Right atrium auricular region (tissue), 2 donors: Measurements from ENCODE around the gene PPFIA3. TPM values are rescaled to one million over a fixed set of nuclear protein-coding genes. Genes with fewer than 3 reads are reported as not detected.
A peak's percentile ranks its signal among the peaks of the same experiment; 100 is the strongest.
"Not testable (repeated sequence)": the region's sequence is repeated elsewhere in the genome, so short reads cannot be mapped to it uniquely, and the experiment has no call there.

Experiments
- DNase-seq: peaks from one replicate; pipeline ENCODE4 v3.0.0-alpha.2; 2019; ENCODE audit warnings: low spot score
- H3K27ac ChIP-seq, 2 donors: fragments of 200-600 bp; sonication (generic); 1 replicate in 1 of 2; 2 replicates in 1 of 2; pipeline ENCODE4 v1.5.1; 2016 to 2019
- H3K27me3 ChIP-seq, 2 donors: fragments of 200-600 bp; sonication (generic); one replicate each; pipeline versions ENCODE4 v1.5.1 to v1.6.0; 2017 to 2019
- H3K36me3 ChIP-seq: fragments of 200-600 bp; sonication (generic); one replicate; pipeline ENCODE4 v1.5.1; 2016
- H3K4me1 ChIP-seq, 2 donors: fragments of 200-600 bp; sonication (generic); one replicate each; pipeline versions ENCODE4 v1.5.1 to v1.6.0; 2017 to 2019
- H3K4me3 ChIP-seq, 2 donors: fragments of 200-600 bp; sonication (generic); 1 replicate in 1 of 2; 2 replicates in 1 of 2; pipeline ENCODE4 v1.5.1; 2017 to 2019; ENCODE audit warnings: mild to moderate bottlenecking in 1 of 2, moderate library complexity in 1 of 2
- H3K9me3 ChIP-seq, 2 donors: fragments of 200-600 bp; sonication (generic); one replicate each; pipeline ENCODE4 v1.5.1; 2019
- total RNA-seq, 2 donors: library from RNA; depleted of rRNA; stranded (reverse); fragments of >200 nt; gene quantifications; one replicate each; pipeline ENCODE4 v1.1.0, GENCODE V29; 2016
- TF ChIP-seq, protein P1 (sequence below), 2 donors: fragments of 200-600 bp; sonication (generic); IDR thresholded peaks; one replicate each; pipeline ENCODE4 v1.5.1; 2019; ENCODE audit warnings: antibody characterized with exemption in 2 of 2

Gene PPFIA3
- total RNA-seq, 2 donors from 2014 or later = 5.0 to 6.8 TPM

GRCh38 chr19:49125025-49125731, 5.8 kb downstream of the PPFIA3 start:
- no peaks in the 10 kb centered on the region for H3K36me3 ChIP-seq
- H3K27ac ChIP-seq = no peak overlapping the region
- H3K27me3 ChIP-seq = no peaks in the 10 kb centered on the region
- no peak overlapping the region for H3K4me3 ChIP-seq
- no peak for DNase-seq
- no peaks in the 10 kb centered on the region for H3K9me3 ChIP-seq
- TF ChIP-seq, protein P1, sequence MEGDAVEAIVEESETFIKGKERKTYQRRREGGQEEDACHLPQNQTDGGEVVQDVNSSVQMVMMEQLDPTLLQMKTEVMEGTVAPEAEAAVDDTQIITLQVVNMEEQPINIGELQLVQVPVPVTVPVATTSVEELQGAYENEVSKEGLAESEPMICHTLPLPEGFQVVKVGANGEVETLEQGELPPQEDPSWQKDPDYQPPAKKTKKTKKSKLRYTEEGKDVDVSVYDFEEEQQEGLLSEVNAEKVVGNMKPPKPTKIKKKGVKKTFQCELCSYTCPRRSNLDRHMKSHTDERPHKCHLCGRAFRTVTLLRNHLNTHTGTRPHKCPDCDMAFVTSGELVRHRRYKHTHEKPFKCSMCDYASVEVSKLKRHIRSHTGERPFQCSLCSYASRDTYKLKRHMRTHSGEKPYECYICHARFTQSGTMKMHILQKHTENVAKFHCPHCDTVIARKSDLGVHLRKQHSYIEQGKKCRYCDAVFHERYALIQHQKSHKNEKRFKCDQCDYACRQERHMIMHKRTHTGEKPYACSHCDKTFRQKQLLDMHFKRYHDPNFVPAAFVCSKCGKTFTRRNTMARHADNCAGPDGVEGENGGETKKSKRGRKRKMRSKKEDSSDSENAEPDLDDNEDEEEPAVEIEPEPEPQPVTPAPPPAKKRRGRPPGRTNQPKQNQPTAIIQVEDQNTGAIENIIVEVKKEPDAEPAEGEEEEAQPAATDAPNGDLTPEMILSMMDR (IDR thresholded peaks at IDR 0.05) = no peak
- peaks cover 0 to 20% of the 10 kb centered on the region in 2 donors for H3K4me1 ChIP-seq

DNA sequence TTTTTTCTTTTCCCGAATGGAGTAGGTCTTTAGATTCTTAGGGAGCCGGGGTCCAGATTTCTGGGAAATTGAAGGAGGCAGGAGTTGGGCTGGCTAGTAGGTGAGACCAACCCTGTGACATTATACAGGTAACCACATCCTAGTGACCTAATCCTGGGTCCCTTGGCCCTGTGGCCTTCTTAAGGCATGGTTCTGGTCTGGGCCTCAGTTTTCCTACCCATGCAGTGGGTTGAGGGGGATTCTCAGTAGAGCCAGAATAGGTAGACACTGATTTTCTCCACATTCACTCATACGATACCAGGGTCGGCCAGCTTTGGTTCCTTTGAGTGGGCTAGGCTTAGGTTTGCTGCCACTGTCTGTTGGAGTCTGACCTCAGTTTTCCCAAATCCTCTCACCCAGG, 7.2 kb downstream of the PPFIA3 start:
- DNase-seq = no peak
- Histone ChIP-seq H3K36me3 (no peaks in the 10 kb centered on the region), H3K4me3 (no peak overlapping the region), H3K9me3 (no peaks in the 10 kb centered on the region), H3K27ac (no peak overlapping the region), H3K4me1 (peaks cover 0 to 18% of the 10 kb centered on the region in 2 donors), H3K27me3 (no peaks in the 10 kb centered on the region)
- TF ChIP-seq, protein P1 (IDR thresholded peaks at IDR 0.05) = no peak

GRCh38 chr19:49127225-49127624, 7.9 kb downstream of the PPFIA3 start:
- not testable (repeated sequence) for H3K27ac ChIP-seq, H3K9me3 ChIP-seq, H3K27me3 ChIP-seq, DNase-seq, H3K36me3 ChIP-seq, H3K4me3 ChIP-seq
- H3K4me1 ChIP-seq = peaks cover 0 to 18% of the 10 kb centered on the region in 2 donors

DNA sequence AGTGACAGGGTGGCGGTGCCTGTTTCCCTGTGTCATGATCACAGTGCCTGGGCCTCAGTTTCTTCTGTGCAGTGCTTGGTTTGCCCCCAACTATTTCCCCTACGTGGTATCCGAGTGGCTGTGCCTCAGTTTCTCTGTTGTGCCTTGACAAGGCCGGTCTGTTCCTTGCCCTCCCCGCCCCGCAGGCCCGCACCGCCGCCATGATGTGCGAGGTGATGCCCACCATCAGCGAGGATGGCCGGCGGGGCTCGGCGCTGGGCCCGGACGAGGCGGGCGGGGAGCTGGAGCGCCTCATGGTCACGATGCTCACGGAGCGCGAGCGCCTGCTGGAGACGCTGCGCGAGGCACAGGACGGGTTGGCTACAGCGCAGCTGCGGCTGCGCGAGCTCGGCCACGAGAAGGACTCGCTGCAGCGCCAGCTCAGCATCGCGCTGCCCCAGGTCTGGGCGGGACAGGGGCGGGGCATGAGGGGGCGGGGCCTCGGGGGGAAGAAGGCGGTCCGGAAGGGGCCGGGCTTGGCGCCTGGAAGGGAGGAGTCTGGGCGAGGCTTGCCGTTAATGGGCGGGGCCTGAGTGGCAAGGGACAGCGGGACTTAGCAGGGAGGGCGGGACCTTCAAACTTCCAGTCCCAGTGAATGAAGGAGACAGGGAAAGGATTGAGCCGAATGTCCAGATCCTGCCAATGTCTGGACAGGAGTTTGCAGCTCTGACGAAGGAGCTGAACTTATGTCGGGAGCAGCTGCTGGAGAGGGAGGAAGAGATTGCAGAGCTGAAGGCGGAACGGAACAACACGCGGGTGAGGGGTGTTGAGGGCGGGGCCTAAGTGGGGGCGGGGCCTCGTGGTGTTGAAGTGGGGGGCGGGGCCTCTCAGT, 8.6 kb downstream of the PPFIA3 start:
- no peaks in the 10 kb centered on the region for H3K9me3 ChIP-seq
- H3K4me1 ChIP-seq = peaks cover 0 to 18% of the 10 kb centered on the region in 2 donors
- TF ChIP-seq, protein P1 (IDR thresholded peaks at IDR 0.05) = peak in 1 of 2 donors; percentile 25
- H3K27me3 ChIP-seq = no peaks in the 10 kb centered on the region
- H3K27ac ChIP-seq = peak overlapping the region; percentile 69 to 73
- DNase-seq = peak; percentile 95
- peak overlapping the region; percentile 17 to 36 for H3K4me3 ChIP-seq
- H3K36me3 ChIP-seq = no peaks in the 10 kb centered on the region

GRCh38 chr19:49128545-49129237, 9.3 kb downstream of the PPFIA3 start:
- Histone ChIP-seq H3K4me3 (peak overlapping the region in 1 of 2 donors; percentile 36), H3K27me3 (no peaks in the 10 kb centered on the region), H3K9me3 (no peaks in the 10 kb centered on the region), H3K27ac (peak overlapping the region in 1 of 2 donors; percentile 53), H3K36me3 (no peaks in the 10 kb centered on the region), H3K4me1 (peaks cover 0 to 25% of the 10 kb centered on the region in 2 donors)
- no peak for DNase-seq
- TF ChIP-seq, protein P1 (IDR thresholded peaks at IDR 0.05) = no peak

GRCh38 chr19:49129238-49129583, 9.9 kb downstream of the PPFIA3 start:
- TF ChIP-seq, protein P1 (IDR thresholded peaks at IDR 0.05) = no peak
- no peak for DNase-seq
- H3K4me3 ChIP-seq = no peak overlapping the region
- H3K9me3 ChIP-seq = no peaks in the 10 kb centered on the region
- no peak overlapping the region for H3K27ac ChIP-seq
- H3K36me3 ChIP-seq = no peaks in the 10 kb centered on the region
- H3K27me3 ChIP-seq = no peaks in the 10 kb centered on the region
- H3K4me1 ChIP-seq = peaks cover 0 to 31% of the 10 kb centered on the region in 2 donors
